Esophagus squamous epithelium (tissue), 5 donors: ENCODE measurements around the gene SOX13. TPM values are rescaled to one million over a fixed set of nuclear protein-coding genes. Genes with fewer than 3 reads are reported as not detected.
A peak's percentile ranks its signal among the peaks of the same experiment; 100 is the strongest.

ENCODE experiments used
- DNase-seq: peaks from one replicate; lab custom pipeline; 2025; lab: John Stamatoyannopoulos, UW
- H3K27ac ChIP-seq, 4 donors: fragments of 200-600 bp; sonication (generic); one replicate each; pipeline ENCODE4 v1.5.1; 2016 to 2019; ENCODE audit warnings: mild to moderate bottlenecking in 1 of 4
- H3K27me3 ChIP-seq, 4 donors: fragments of 200-600 bp; sonication (generic); 1 replicate in 3 of 4; 2 replicates in 1 of 4; pipeline versions ENCODE4 v1.5.1 to v1.6.0; 2017 to 2021; ENCODE audit warnings: antibody characterized with exemption in 1 of 4
- H3K36me3 ChIP-seq, 3 donors: fragments of 200-600 bp; sonication (generic); one replicate each; pipeline ENCODE4 v1.5.1; 2016 to 2019
- H3K4me1 ChIP-seq, 3 donors: fragments of 200-600 bp; sonication (generic); one replicate each; pipeline ENCODE4 v1.5.1; 2017 to 2019
- H3K4me3 ChIP-seq, 4 donors: fragments of 200-600 bp; sonication (generic); 1 replicate in 3 of 4; 2 replicates in 1 of 4; pipeline ENCODE4 v1.5.1; 2016 to 2019; ENCODE audit warnings: mild to moderate bottlenecking in 2 of 4, moderate library complexity in 1 of 4
- H3K9me3 ChIP-seq, 3 donors: fragments of 200-600 bp; sonication (generic); one replicate each; pipeline ENCODE4 v1.5.1; 2016 to 2019
- CTCF ChIP-seq, 6 experiments: fragments of 450-650 bp in 4 of 6; fragments of 200-600 bp in 2 of 6; sonication (generic) in 2 of 6; IDR thresholded peaks; one replicate each; pipeline ENCODE4 v1.5.1; 2016 to 2019; ENCODE audit warnings: antibody characterized with exemption in 6 of 6, mild to moderate bottlenecking in 4 of 6, moderate library complexity in 4 of 6
- POLR2A ChIP-seq, 4 donors: fragments of 450-650 bp; IDR thresholded peaks; one replicate each; pipeline ENCODE4 v1.6.1; 2017; ENCODE audit warnings: antibody characterized with exemption in 4 of 4, mild to moderate bottlenecking in 4 of 4, moderate library complexity in 3 of 4
- WGBS, 2 donors: methylation state at CpG; one replicate each; pipeline ENCODE4 v1.1.5; 2018; 5-methylcytosine and 5-hydroxymethylcytosine counted together
- intact Hi-C: fragments of 100-400 bp; cut with DNase I; formaldehyde crosslinking; loops from one replicate; pipeline ENCODE4 v1.15.0; 2022
- total RNA-seq, 4 donors: library from RNA; depleted of rRNA; stranded (reverse); fragments of >200 nt; gene quantifications; one replicate each; pipeline ENCODE4 v1.1.0, GENCODE V29; 2016
- donor health status: DM: yes; HTN: yes; CAD: no.

Gene SOX13
- total RNA-seq, 4 donors from 2014 or later = 9.0 to 21.2 (median 14.5) TPM

- Histone ChIP-seq H3K4me3 (no peak overlapping the region), H3K4me1 (peaks cover 3 to 37% (median 11%) of the 10 kb centered on the region in 3 donors), H3K27ac (no peak overlapping the region), H3K36me3 (no peaks in the 10 kb centered on the region), H3K27me3 (peaks cover 0 to 22% (median 0%) of the 10 kb centered on the region in 4 donors), H3K9me3 (no peaks in the 10 kb centered on the region)
- 36 to 50% methylated on average over 1 of the region's 1 CpG for WGBS, 2 donors
- TF ChIP-seq CTCF (IDR thresholded peaks at IDR 0.05) = no peak
- no peak for TF ChIP-seq POLR2A (IDR thresholded peaks at IDR 0.05)
- intact Hi-C loops = loop anchor here (5.0 kb wide), 1 partner anchor 52 kb away; no protein-coding TSS in a partner anchor
- DNase-seq = no peak
Measured at GRCh38 chr1:204069887-204070286, 3.0 kb upstream of the SOX13 start.

DNA sequence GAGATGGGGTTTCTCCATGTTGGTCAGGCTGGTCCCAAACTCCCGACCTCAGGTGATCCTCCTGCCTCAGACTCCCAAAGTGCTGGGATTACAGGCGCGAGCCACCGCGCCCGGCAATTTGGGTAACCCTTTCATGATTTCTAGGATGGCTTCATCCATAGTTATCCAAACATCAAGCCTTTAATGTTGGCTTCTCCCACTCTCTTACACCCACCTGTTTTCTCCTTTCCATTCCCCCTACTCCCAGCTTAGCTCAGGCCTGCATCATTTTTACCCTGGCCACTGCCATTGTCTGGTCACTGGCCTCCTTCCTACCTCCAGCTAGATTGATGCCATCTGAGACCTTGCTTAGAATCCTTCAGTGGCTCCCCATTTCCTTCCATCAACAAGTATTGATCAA is 2.0 kb upstream of the SOX13 start:
- TF ChIP-seq CTCF (IDR thresholded peaks at IDR 0.05) (no peak), POLR2A (IDR thresholded peaks at IDR 0.05) (no peak)
- no peak for DNase-seq

GRCh38 chr1:204073837-204074273 is 940 bp downstream of the SOX13 start:
- peak overlapping the region; percentile 68 to 90 (median 81) for H3K4me3 ChIP-seq
- peaks cover 32 to 67% (median 33%) of the 10 kb centered on the region in 3 donors for H3K4me1 ChIP-seq
- no peaks in the 10 kb centered on the region for H3K9me3 ChIP-seq
- H3K27ac ChIP-seq = peak overlapping the region; percentile 84 to 94 (median 92)
- WGBS, 2 donors = 19% methylated on average over 9 of the region's 39 CpGs; no CpG with 5 or more reads in 1 of the 2 donors
- intact Hi-C loops = no loop called here
- DNase-seq = no peak
- no peaks in the 10 kb centered on the region for H3K36me3 ChIP-seq
- TF ChIP-seq POLR2A (IDR thresholded peaks at IDR 0.05) (no peak), CTCF (IDR thresholded peaks at IDR 0.05) (no peak)
- peaks cover 0 to 27% (median 0%) of the 10 kb centered on the region in 4 donors for H3K27me3 ChIP-seq

More for the DNA sequence above, 2.0 kb upstream of the SOX13 start:
- Histone ChIP-seq H3K27ac (no peak overlapping the region), H3K4me3 (no peak overlapping the region), H3K4me1 (peaks cover 9 to 37% (median 19%) of the 10 kb centered on the region in 3 donors), H3K9me3 (no peaks in the 10 kb centered on the region), H3K36me3 (no peaks in the 10 kb centered on the region), H3K27me3 (peaks cover 0 to 27% (median 0%) of the 10 kb centered on the region in 4 donors)
- WGBS, 2 donors = 84 to 86% methylated on average over 6 of the region's 6 CpGs
- intact Hi-C loops = no loop called here

GRCh38 chr1:204074274-204075138 is 1.6 kb downstream of the SOX13 start:
- peak in 1 of 6 experiments; percentile 16 for TF ChIP-seq CTCF (IDR thresholded peaks at IDR 0.05)
- no peak for TF ChIP-seq POLR2A (IDR thresholded peaks at IDR 0.05)
- DNase-seq = no peak
- Histone ChIP-seq H3K9me3 (no peaks in the 10 kb centered on the region), H3K4me1 (peaks cover 38 to 73% (median 39%) of the 10 kb centered on the region in 3 donors), H3K4me3 (peak overlapping the region; percentile 68 to 90 (median 81)), H3K36me3 (no peaks in the 10 kb centered on the region), H3K27me3 (peaks cover 0 to 27% (median 0%) of the 10 kb centered on the region in 4 donors), H3K27ac (peak overlapping the region; percentile 84 to 94 (median 92))
- 2 to 18% methylated on average over 6 to 10 of the region's 65 CpGs for WGBS, 2 donors
- intact Hi-C loops = no loop called here

- H3K9me3 ChIP-seq = no peaks in the 10 kb centered on the region
- intact Hi-C loops = no loop called here
- no peak for DNase-seq
- no peaks in the 10 kb centered on the region for H3K36me3 ChIP-seq
- peak overlapping the region; percentile 68 to 90 (median 81) for H3K4me3 ChIP-seq
- H3K27me3 ChIP-seq = peaks cover 0 to 27% (median 0%) of the 10 kb centered on the region in 4 donors
- 5 to 13% methylated on average over 7 to 9 of the region's 31 CpGs for WGBS, 2 donors
- TF ChIP-seq CTCF (IDR thresholded peaks at IDR 0.05) = no peak
- no peak for TF ChIP-seq POLR2A (IDR thresholded peaks at IDR 0.05)
- peak overlapping the region; percentile 84 to 94 (median 92) for H3K27ac ChIP-seq
- H3K4me1 ChIP-seq = peaks cover 45 to 79% (median 45%) of the 10 kb centered on the region in 3 donors
Measured at GRCh38 chr1:204075139-204075521, 2.2 kb downstream of the SOX13 start.
